ENCODE results near the gene CROCC2.

Gene CROCC2

DNA sequence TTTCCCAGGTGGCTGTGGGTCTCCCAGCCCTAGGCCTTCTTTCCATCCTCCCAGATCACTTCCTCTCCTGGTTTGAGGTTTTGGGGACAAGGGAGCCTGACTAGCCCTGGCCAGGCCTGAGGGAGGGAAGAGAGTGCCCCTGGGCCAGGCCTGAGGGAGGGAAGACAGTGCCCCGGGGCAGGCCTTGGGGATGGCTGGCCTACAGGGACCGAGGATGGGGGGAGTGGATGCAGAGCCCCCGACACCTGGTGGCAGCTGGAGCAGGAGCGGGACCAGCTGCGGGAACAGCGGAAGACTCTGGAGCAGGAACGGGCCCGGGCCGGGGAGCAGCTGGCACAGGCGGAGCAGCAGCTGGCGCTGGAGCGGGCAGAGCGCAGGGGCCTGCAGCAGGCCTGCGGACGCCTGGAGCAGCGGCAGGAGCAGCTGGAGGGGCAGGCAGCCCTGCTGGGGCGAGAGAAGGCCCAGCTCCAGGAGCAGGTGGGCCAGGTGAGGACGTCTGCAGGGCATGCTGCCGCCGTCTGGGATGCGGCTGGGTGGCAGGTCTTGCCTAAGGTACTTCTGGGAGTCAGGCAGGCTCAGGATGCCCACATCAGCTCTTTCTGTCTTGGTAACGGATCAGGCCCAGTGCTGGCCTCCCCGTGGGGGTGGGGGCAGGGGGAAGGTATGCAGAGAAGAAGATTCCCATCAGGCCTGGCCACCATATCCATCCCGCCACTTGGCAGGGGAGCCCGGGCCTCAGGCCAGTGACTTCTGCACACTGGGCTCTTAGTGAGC is 29.2 kb downstream of the CROCC2 start:
- no peaks in the 10 kb centered on the region for H3K4me1 ChIP-seq
- H3K9ac ChIP-seq = no peak overlapping the region
- TF ChIP-seq, protein P1, sequence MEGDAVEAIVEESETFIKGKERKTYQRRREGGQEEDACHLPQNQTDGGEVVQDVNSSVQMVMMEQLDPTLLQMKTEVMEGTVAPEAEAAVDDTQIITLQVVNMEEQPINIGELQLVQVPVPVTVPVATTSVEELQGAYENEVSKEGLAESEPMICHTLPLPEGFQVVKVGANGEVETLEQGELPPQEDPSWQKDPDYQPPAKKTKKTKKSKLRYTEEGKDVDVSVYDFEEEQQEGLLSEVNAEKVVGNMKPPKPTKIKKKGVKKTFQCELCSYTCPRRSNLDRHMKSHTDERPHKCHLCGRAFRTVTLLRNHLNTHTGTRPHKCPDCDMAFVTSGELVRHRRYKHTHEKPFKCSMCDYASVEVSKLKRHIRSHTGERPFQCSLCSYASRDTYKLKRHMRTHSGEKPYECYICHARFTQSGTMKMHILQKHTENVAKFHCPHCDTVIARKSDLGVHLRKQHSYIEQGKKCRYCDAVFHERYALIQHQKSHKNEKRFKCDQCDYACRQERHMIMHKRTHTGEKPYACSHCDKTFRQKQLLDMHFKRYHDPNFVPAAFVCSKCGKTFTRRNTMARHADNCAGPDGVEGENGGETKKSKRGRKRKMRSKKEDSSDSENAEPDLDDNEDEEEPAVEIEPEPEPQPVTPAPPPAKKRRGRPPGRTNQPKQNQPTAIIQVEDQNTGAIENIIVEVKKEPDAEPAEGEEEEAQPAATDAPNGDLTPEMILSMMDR (IDR thresholded peaks at IDR 0.05) = no peak
- no peak overlapping the region for H2AFZ ChIP-seq
- H3K9me3 ChIP-seq (ENCODE audit: control insufficient read depth, low read length) = no peaks in the 10 kb centered on the region
- no peak overlapping the region for H3K27ac ChIP-seq
- H3K4me3 ChIP-seq (ENCODE audit: low read depth, low read length) = no peak overlapping the region
- no peaks in the 10 kb centered on the region for H3K79me2 ChIP-seq
- H3K36me3 ChIP-seq (ENCODE audit: control insufficient read depth, insufficient read depth, low read length) = no peaks in the 10 kb centered on the region
- H3K27me3 ChIP-seq (ENCODE audit: control insufficient read depth, insufficient read depth, low read length) = no peaks in the 10 kb centered on the region
- no peak overlapping the region for H3K4me2 ChIP-seq (ENCODE audit: low read length)

DNA sequence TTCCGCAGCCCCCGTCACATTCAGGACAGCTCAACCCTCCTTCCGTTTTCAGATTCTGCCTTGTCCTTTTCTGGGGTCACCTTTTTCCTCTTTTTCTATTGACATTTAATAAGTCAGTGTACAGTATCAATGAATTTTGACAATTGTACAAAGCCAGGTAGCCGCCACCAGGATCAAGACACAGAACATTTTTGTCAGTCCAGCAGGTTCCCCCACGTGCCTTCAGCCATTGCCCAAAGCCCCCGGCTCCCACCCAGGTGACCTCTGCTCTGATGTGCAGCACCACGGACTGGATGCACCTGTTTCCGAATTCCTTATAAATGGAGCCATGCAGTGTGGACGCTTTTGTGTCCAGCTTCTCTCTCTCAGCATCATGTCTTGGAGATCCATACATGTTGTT is 30.0 kb downstream of the CROCC2 start:
- H3K9me3 ChIP-seq (ENCODE audit: control insufficient read depth, low read length) = no peaks in the 10 kb centered on the region
- TF ChIP-seq, protein P1 (IDR thresholded peaks at IDR 0.05) = no peak
- H3K9ac ChIP-seq = no peak overlapping the region
- no peaks in the 10 kb centered on the region for H3K4me1 ChIP-seq
- no peaks in the 10 kb centered on the region for H3K27me3 ChIP-seq (ENCODE audit: control insufficient read depth, insufficient read depth, low read length)
- H3K27ac ChIP-seq = no peak overlapping the region
- H3K36me3 ChIP-seq (ENCODE audit: control insufficient read depth, insufficient read depth, low read length) = no peaks in the 10 kb centered on the region
- H2AFZ ChIP-seq = no peak overlapping the region
- no peak overlapping the region for H3K4me2 ChIP-seq (ENCODE audit: low read length)
- no peaks in the 10 kb centered on the region for H3K79me2 ChIP-seq
- H3K4me3 ChIP-seq (ENCODE audit: low read depth, low read length) = no peak overlapping the region

DNA sequence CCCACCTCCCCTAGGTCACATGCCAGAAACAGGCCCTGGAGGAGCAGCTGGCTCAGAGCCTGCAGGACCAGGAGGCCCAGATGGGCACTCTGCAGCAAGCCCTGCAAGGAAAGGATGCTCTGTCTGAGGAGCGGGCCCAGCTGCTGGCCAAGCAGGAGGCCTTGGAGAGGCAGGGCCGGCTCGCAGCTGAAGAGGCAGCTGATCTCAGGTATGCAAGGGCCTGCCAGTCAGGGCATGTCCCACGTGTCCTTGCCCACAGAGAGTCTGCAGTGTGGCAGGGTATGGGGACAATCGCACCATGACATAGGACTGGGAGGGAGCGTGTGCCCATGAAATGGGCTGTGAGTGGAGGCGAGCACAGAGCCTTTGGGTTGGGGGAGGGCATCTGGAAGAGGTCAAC is 39.9 kb downstream of the CROCC2 start:
- no peak overlapping the region for H3K4me3 ChIP-seq (ENCODE audit: low read depth, low read length)
- no peak overlapping the region for H3K4me2 ChIP-seq (ENCODE audit: low read length)
- TF ChIP-seq, protein P1 (IDR thresholded peaks at IDR 0.05) = no peak
- H3K27ac ChIP-seq = no peak overlapping the region
- H3K27me3 ChIP-seq (ENCODE audit: control insufficient read depth, insufficient read depth, low read length) = no peaks in the 10 kb centered on the region
- H3K9ac ChIP-seq = no peak overlapping the region
- H3K79me2 ChIP-seq = no peaks in the 10 kb centered on the region
- H3K9me3 ChIP-seq (ENCODE audit: control insufficient read depth, low read length) = peaks cover 3% of the 10 kb centered on the region
- H3K4me1 ChIP-seq = no peaks in the 10 kb centered on the region
- no peaks in the 10 kb centered on the region for H3K36me3 ChIP-seq (ENCODE audit: control insufficient read depth, insufficient read depth, low read length)
- H2AFZ ChIP-seq = no peak overlapping the region

DNA sequence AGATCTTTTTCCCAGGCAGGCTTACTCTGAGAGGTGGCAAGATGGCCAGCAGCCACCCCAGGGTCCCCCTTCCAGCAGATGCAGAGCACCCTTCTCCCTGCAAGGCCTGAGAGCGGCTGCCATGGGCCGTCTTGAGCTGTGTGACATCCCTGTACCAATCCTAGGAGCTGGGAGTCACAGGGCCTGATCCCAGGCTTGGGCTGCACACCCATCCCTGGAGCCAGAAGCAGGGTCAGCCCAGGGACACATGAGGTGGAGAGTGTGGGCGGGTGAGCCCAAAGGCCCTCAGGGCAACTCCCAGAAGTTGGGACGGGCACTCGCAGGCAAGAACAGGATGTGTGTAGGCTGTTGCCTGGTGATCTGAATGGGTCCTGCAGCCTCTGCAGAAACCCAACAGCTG is 40.5 kb downstream of the CROCC2 start:
- H3K36me3 ChIP-seq (ENCODE audit: control insufficient read depth, insufficient read depth, low read length) = no peaks in the 10 kb centered on the region
- no peak overlapping the region for H3K4me2 ChIP-seq (ENCODE audit: low read length)
- H3K79me2 ChIP-seq = no peaks in the 10 kb centered on the region
- no peak overlapping the region for H3K4me3 ChIP-seq (ENCODE audit: low read depth, low read length)
- H2AFZ ChIP-seq = no peak overlapping the region
- no peak overlapping the region for H3K9ac ChIP-seq
- H3K27ac ChIP-seq = no peak overlapping the region
- no peaks in the 10 kb centered on the region for H3K4me1 ChIP-seq
- no peaks in the 10 kb centered on the region for H3K27me3 ChIP-seq (ENCODE audit: control insufficient read depth, insufficient read depth, low read length)
- TF ChIP-seq, protein P1 (IDR thresholded peaks at IDR 0.05) = no peak
- no peaks in the 10 kb centered on the region for H3K9me3 ChIP-seq (ENCODE audit: control insufficient read depth, low read length)

DNA sequence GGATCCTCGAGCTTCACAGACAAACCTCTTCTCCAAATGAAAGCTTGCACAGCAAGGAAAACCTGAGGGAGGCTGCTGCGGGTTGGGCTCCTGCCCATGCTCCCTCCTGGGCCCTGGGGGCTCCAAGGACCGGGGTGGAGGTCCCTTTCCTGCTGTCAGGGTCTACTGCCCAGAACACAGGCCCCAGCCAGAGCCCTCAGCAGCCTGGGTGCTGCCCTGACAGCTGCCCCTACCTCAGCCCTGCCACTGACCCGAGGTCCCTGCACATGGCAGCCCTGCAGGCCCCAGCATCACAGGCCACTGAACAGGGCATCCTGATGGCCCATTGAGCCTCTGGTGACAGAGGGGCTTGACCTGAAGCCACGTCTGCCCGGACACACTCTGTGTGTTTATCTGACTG is 41.0 kb downstream of the CROCC2 start:
- H3K9me3 ChIP-seq (ENCODE audit: control insufficient read depth, low read length) = no peaks in the 10 kb centered on the region
- H3K36me3 ChIP-seq (ENCODE audit: control insufficient read depth, insufficient read depth, low read length) = no peaks in the 10 kb centered on the region
- H2AFZ ChIP-seq = no peak overlapping the region
- H3K4me2 ChIP-seq (ENCODE audit: low read length) = no peak overlapping the region
- H3K27me3 ChIP-seq (ENCODE audit: control insufficient read depth, insufficient read depth, low read length) = no peaks in the 10 kb centered on the region
- no peak overlapping the region for H3K4me3 ChIP-seq (ENCODE audit: low read depth, low read length)
- no peaks in the 10 kb centered on the region for H3K4me1 ChIP-seq
- H3K79me2 ChIP-seq = no peaks in the 10 kb centered on the region
- TF ChIP-seq, protein P1 (IDR thresholded peaks at IDR 0.05) = no peak
- H3K27ac ChIP-seq = no peak overlapping the region
- H3K9ac ChIP-seq = no peak overlapping the region

All from parathyroid adenoma (tissue), 2 donors.